OCI-LY7 (cell line): Measurements from ENCODE around the gene ADARB2.

Source experiments
- EZH2phosphoT487 ChIP-seq: fragments of 200-600 bp; sonication (generic); IDR thresholded peaks from 2 replicates; pipeline ENCODE4 v1.6.1; 2018; ENCODE audit warnings: low read depth, borderline replicate concordance, mild to moderate bottlenecking, mixed run types, antibody characterized with exemption, low read length, moderate library complexity, mixed read lengths
- TF ChIP-seq, protein P1 (sequence below): fragments of 200-600 bp; sonication (generic); conservative IDR thresholded peaks from 2 replicates; pipeline ENCODE4 v1.5.1; 2014; ENCODE audit warnings: mild to moderate bottlenecking, antibody characterized with exemption, low read length, moderate library complexity, mixed read lengths

DNA sequence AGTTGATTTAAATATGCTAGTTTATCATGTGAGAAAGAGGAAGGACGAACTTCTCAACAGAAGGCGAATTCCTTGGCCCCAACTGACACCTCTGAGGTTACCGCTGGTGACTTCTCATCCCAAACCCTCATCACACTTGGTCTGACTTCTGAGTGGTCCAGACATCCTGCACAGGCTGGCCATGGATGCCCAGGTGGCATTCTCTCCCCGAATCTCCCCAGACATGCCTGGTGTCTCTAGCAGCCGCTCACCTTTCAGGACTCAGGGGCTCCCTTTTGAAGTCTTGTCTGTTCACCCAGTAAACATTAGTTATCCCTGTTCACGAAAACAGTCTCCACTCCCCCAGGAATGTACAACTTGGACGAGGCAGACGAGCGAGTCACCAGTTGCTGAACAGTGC is 157.7 kb downstream of the ADARB2 start:
- TF ChIP-seq, protein P1, sequence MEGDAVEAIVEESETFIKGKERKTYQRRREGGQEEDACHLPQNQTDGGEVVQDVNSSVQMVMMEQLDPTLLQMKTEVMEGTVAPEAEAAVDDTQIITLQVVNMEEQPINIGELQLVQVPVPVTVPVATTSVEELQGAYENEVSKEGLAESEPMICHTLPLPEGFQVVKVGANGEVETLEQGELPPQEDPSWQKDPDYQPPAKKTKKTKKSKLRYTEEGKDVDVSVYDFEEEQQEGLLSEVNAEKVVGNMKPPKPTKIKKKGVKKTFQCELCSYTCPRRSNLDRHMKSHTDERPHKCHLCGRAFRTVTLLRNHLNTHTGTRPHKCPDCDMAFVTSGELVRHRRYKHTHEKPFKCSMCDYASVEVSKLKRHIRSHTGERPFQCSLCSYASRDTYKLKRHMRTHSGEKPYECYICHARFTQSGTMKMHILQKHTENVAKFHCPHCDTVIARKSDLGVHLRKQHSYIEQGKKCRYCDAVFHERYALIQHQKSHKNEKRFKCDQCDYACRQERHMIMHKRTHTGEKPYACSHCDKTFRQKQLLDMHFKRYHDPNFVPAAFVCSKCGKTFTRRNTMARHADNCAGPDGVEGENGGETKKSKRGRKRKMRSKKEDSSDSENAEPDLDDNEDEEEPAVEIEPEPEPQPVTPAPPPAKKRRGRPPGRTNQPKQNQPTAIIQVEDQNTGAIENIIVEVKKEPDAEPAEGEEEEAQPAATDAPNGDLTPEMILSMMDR = no peak
- TF ChIP-seq EZH2phosphoT487 = no peak
